Measurements from ENCODE around the gene KIAA1328.

GRCh38 chr18:36856815-36857214 lies 27.9 kb downstream of the KIAA1328 start:
- TF ChIP-seq POLR2A (IDR thresholded peaks at IDR 0.05): no peak
- TF ChIP-seq, protein P1, sequence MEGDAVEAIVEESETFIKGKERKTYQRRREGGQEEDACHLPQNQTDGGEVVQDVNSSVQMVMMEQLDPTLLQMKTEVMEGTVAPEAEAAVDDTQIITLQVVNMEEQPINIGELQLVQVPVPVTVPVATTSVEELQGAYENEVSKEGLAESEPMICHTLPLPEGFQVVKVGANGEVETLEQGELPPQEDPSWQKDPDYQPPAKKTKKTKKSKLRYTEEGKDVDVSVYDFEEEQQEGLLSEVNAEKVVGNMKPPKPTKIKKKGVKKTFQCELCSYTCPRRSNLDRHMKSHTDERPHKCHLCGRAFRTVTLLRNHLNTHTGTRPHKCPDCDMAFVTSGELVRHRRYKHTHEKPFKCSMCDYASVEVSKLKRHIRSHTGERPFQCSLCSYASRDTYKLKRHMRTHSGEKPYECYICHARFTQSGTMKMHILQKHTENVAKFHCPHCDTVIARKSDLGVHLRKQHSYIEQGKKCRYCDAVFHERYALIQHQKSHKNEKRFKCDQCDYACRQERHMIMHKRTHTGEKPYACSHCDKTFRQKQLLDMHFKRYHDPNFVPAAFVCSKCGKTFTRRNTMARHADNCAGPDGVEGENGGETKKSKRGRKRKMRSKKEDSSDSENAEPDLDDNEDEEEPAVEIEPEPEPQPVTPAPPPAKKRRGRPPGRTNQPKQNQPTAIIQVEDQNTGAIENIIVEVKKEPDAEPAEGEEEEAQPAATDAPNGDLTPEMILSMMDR (IDR thresholded peaks at IDR 0.05): no peak

All from right lobe of liver (tissue), 4 donors.